ENCODE measurements around the gene TSPO. TPM values are rescaled to one million over a fixed set of nuclear protein-coding genes. Genes with fewer than 3 reads are reported as not detected.

Gene TSPO
- total RNA-seq, 4 donors from 2014 or later: 101 to 174 (median 113) TPM

GRCh38 chr22:43126501-43127165 lies 24.7 kb upstream of the TSPO start:
- H3K4me3 ChIP-seq: no peak overlapping the region
- H3K36me3 ChIP-seq: no peaks in the 10 kb centered on the region
- TF ChIP-seq POLR2A (IDR thresholded peaks at IDR 0.05): no peak
- TF ChIP-seq, protein P1, sequence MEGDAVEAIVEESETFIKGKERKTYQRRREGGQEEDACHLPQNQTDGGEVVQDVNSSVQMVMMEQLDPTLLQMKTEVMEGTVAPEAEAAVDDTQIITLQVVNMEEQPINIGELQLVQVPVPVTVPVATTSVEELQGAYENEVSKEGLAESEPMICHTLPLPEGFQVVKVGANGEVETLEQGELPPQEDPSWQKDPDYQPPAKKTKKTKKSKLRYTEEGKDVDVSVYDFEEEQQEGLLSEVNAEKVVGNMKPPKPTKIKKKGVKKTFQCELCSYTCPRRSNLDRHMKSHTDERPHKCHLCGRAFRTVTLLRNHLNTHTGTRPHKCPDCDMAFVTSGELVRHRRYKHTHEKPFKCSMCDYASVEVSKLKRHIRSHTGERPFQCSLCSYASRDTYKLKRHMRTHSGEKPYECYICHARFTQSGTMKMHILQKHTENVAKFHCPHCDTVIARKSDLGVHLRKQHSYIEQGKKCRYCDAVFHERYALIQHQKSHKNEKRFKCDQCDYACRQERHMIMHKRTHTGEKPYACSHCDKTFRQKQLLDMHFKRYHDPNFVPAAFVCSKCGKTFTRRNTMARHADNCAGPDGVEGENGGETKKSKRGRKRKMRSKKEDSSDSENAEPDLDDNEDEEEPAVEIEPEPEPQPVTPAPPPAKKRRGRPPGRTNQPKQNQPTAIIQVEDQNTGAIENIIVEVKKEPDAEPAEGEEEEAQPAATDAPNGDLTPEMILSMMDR (IDR thresholded peaks at IDR 0.05 in 4 of 5, conservative IDR thresholded peaks at IDR 0.05 in 1 of 5): no peak
- no peaks in the 10 kb centered on the region for H3K9me3 ChIP-seq
- intact Hi-C loops (cut with DNase I; ENCODE audit: low total_unique reads): no loop called here
- no peak for ATAC-seq
- H3K27ac ChIP-seq: no peak overlapping the region
- in situ Hi-C loops (cut with MboI; ENCODE audit: low sequenced_read_pairs in 4 of 4): no loop called here
- H3K27me3 ChIP-seq: no peaks in the 10 kb centered on the region
- no peak for DNase-seq
- H3K4me1 ChIP-seq: no peaks in the 10 kb centered on the region

GRCh38 chr22:43127166-43127908 lies 24.0 kb upstream of the TSPO start:
- Histone ChIP-seq H3K36me3 (peaks cover 0 to 2% of the 10 kb centered on the region in 2 donors), H3K27me3 (no peaks in the 10 kb centered on the region), H3K4me1 (no peaks in the 10 kb centered on the region), H3K9me3 (no peaks in the 10 kb centered on the region), H3K27ac (no peak overlapping the region), H3K4me3 (no peak overlapping the region)
- ATAC-seq (no peak), DNase-seq (no peak)
- intact Hi-C loops (cut with DNase I; ENCODE audit: low total_unique reads): no loop called here
- TF ChIP-seq, protein P1 (IDR thresholded peaks at IDR 0.05 in 4 of 5, conservative IDR thresholded peaks at IDR 0.05 in 1 of 5): no peak
- no peak for TF ChIP-seq POLR2A (IDR thresholded peaks at IDR 0.05)
- in situ Hi-C loops (cut with MboI; ENCODE audit: low sequenced_read_pairs in 4 of 4): no loop called here

GRCh38 chr22:43128116-43128515 lies 23.2 kb upstream of the TSPO start:
- in situ Hi-C loops (cut with MboI; ENCODE audit: low sequenced_read_pairs in 4 of 4): no loop called here
- no peak overlapping the region for H3K4me3 ChIP-seq
- DNase-seq (no peak), ATAC-seq (no peak)
- TF ChIP-seq, protein P1 (IDR thresholded peaks at IDR 0.05 in 4 of 5, conservative IDR thresholded peaks at IDR 0.05 in 1 of 5): no peak
- TF ChIP-seq POLR2A (IDR thresholded peaks at IDR 0.05): no peak
- no peaks in the 10 kb centered on the region for H3K4me1 ChIP-seq
- intact Hi-C loops (cut with DNase I; ENCODE audit: low total_unique reads): no loop called here
- H3K36me3 ChIP-seq: peaks cover 0 to 10% of the 10 kb centered on the region in 2 donors
- no peak overlapping the region for H3K27ac ChIP-seq
- H3K27me3 ChIP-seq: no peaks in the 10 kb centered on the region
- no peaks in the 10 kb centered on the region for H3K9me3 ChIP-seq

DNA sequence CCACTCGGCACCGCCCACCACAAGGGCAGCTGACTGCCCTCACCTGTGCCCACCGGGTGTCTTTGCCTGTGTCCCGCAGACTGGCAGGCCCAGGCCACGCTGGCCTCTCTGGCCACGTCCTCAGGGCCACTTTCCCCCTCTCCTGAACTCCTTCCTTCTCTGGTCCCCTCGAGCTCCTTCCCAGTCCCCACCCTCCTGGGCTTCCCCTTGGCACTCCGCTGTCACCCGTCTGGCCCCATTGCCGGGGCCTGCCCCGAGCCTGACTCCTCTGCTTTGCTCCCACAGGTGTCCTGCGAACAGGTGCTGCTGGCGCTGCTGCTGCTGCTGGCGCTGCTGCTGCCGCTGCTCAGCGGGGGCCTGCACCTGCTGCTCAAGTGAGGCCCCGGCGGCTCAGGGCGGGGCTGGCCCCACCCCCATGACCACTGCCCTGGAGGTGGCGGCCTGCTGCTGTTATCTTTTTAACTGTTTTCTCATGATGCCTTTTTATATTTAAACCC lies 22.4 kb upstream of the TSPO start:
- in situ Hi-C loops (cut with MboI; ENCODE audit: low sequenced_read_pairs in 4 of 4) (no loop called here), intact Hi-C loops (cut with DNase I; ENCODE audit: low total_unique reads) (no loop called here)
- ATAC-seq (no peak), DNase-seq (no peak)
- Histone ChIP-seq H3K36me3 (peaks cover 0 to 10% of the 10 kb centered on the region in 2 donors), H3K27ac (no peak overlapping the region), H3K4me3 (no peak overlapping the region), H3K27me3 (no peaks in the 10 kb centered on the region), H3K4me1 (no peaks in the 10 kb centered on the region), H3K9me3 (no peaks in the 10 kb centered on the region)
- no peak for TF ChIP-seq POLR2A (IDR thresholded peaks at IDR 0.05)
- TF ChIP-seq, protein P1 (IDR thresholded peaks at IDR 0.05 in 4 of 5, conservative IDR thresholded peaks at IDR 0.05 in 1 of 5): no peak
